Measurements from ENCODE around the gene GPR78. TPM values are rescaled to one million over a fixed set of nuclear protein-coding genes. Genes with fewer than 3 reads are reported as not detected.

Gene GPR78
- total RNA-seq, 2 donors from 2014 or later: 3.7 to 8.1 TPM

DNA sequence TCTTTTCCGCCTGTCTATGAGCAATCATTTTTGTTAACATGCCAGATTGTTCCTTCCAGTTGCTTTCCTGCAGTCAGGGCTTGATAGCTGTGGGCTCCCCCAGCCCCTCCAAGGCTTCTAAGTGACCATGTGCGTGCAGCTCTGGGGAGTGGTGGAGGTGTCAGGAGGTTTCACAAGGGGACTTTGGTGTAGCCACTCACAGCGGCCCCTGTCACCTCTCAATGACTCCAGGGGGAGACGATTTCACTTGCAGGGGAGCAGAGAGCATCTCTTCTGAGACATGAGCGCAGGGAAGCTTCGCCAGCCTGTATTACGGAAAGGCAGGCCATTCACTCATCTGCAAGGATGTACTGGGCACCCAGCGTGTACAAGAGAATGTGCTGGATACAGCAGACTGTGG, 3.1 kb upstream of the GPR78 start:
- H3K4me3 Mint-ChIP-seq: no peak overlapping the region
- no peak for DNase-seq
- H3K27me3 Mint-ChIP-seq (ENCODE audit: insufficient read depth): peaks cover 23% of the 10 kb centered on the region

DNA sequence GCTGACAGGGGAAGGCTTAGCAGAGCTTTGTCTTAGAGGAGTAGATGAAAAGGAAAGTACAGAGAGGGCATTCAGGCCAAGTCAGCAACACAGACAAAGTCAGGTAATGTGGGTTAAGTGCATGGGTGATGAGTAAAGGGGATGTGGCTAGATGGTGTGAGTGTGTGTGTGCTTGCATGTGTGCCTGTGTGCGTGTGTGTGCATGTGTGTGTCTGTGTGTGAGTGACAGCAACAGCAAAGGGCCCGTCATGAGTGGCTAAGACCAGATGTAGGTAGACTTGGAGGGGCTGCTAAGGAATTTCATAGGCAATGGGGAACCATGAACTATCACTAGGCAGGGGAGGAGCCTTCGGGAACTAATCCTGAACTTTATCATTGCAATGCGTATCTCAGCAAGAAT, 2.2 kb upstream of the GPR78 start:
- peak; percentile 65 for DNase-seq
- no peak overlapping the region for H3K27ac ChIP-seq (ENCODE audit: low read depth, low read length)
- Mint-ChIP-seq H3K9me3 (no peaks in the 10 kb centered on the region), H3K36me3 (ENCODE audit: low read depth) (no peaks in the 10 kb centered on the region), H3K27me3 (ENCODE audit: insufficient read depth) (peaks cover 33% of the 10 kb centered on the region), H3K27ac (no peak overlapping the region), H3K4me3 (no peak overlapping the region), H3K4me1 (peaks cover 32% of the 10 kb centered on the region)
- H3K9me3 ChIP-seq (ENCODE audit: control insufficient read depth, low read length): no peaks in the 10 kb centered on the region
- H3K4me3 ChIP-seq (ENCODE audit: low read length): peak overlapping the region; percentile 49
- TF ChIP-seq CTCF (conservative IDR thresholded peaks at IDR 0.05): no peak
- H3K36me3 ChIP-seq (ENCODE audit: control insufficient read depth, insufficient read depth, low read length): no peaks in the 10 kb centered on the region
- H3K9ac ChIP-seq (ENCODE audit: extremely low read depth, low read length, poor library complexity, severe bottlenecking): peak overlapping the region; percentile 15
- peaks cover 22% of the 10 kb centered on the region for H3K4me1 ChIP-seq (ENCODE audit: control insufficient read depth, insufficient read depth, low read length)
- WGBS, 2 experiments (ENCODE audit: insufficient coverage in 1 of 2, insufficient read length in 1 of 2): 74 to 100% methylated on average over 1 to 4 of the region's 4 CpGs
- H3K27me3 ChIP-seq (ENCODE audit: control insufficient read depth, insufficient read depth, low read length, poor library complexity, severe bottlenecking): peaks cover 22% of the 10 kb centered on the region

More for the DNA sequence above, 3.1 kb upstream of the GPR78 start:
- peaks cover 13% of the 10 kb centered on the region for H3K27me3 ChIP-seq (ENCODE audit: control insufficient read depth, insufficient read depth, low read length, poor library complexity, severe bottlenecking)
- Mint-ChIP-seq H3K27ac (no peak overlapping the region), H3K9me3 (no peaks in the 10 kb centered on the region), H3K4me1 (peaks cover 40% of the 10 kb centered on the region), H3K36me3 (ENCODE audit: low read depth) (no peaks in the 10 kb centered on the region)
- no peaks in the 10 kb centered on the region for H3K9me3 ChIP-seq (ENCODE audit: control insufficient read depth, low read length)
- 82 to 92% methylated on average over 7 to 8 of the region's 8 CpGs for WGBS, 2 experiments (ENCODE audit: insufficient coverage in 1 of 2, insufficient read length in 1 of 2)
- peaks cover 22% of the 10 kb centered on the region for H3K4me1 ChIP-seq (ENCODE audit: control insufficient read depth, insufficient read depth, low read length)
- H3K27ac ChIP-seq (ENCODE audit: low read depth, low read length): no peak overlapping the region
- no peak overlapping the region for H3K4me3 ChIP-seq (ENCODE audit: low read length)
- H3K36me3 ChIP-seq (ENCODE audit: control insufficient read depth, insufficient read depth, low read length): no peaks in the 10 kb centered on the region
- H3K9ac ChIP-seq (ENCODE audit: extremely low read depth, low read length, poor library complexity, severe bottlenecking): no peak overlapping the region
- TF ChIP-seq CTCF (conservative IDR thresholded peaks at IDR 0.05): no peak

GRCh38 chr4:8578717-8579116, 1.5 kb upstream of the GPR78 start:
- TF ChIP-seq CTCF (conservative IDR thresholded peaks at IDR 0.05): no peak
- Mint-ChIP-seq H3K36me3 (ENCODE audit: low read depth) (no peaks in the 10 kb centered on the region), H3K27me3 (ENCODE audit: insufficient read depth) (peaks cover 37% of the 10 kb centered on the region), H3K4me3 (no peak overlapping the region), H3K27ac (no peak overlapping the region), H3K9me3 (no peaks in the 10 kb centered on the region), H3K4me1 (peaks cover 32% of the 10 kb centered on the region)
- peaks cover 25% of the 10 kb centered on the region for H3K27me3 ChIP-seq (ENCODE audit: control insufficient read depth, insufficient read depth, low read length, poor library complexity, severe bottlenecking)
- H3K36me3 ChIP-seq (ENCODE audit: control insufficient read depth, insufficient read depth, low read length): peaks cover under 1% of the 10 kb centered on the region
- H3K4me3 ChIP-seq (ENCODE audit: low read length): no peak overlapping the region
- DNase-seq: no peak
- H3K4me1 ChIP-seq (ENCODE audit: control insufficient read depth, insufficient read depth, low read length): peaks cover 22% of the 10 kb centered on the region
- 77 to 94% methylated on average over 3 of the region's 3 CpGs for WGBS, 2 experiments (ENCODE audit: insufficient coverage in 1 of 2, insufficient read length in 1 of 2)
- no peak overlapping the region for H3K9ac ChIP-seq (ENCODE audit: extremely low read depth, low read length, poor library complexity, severe bottlenecking)
- H3K9me3 ChIP-seq (ENCODE audit: control insufficient read depth, low read length): no peaks in the 10 kb centered on the region
- no peak overlapping the region for H3K27ac ChIP-seq (ENCODE audit: low read depth, low read length)

Measured in endodermal cell (in vitro differentiated cells).